Omental fat pad (tissue), 4 donors: Measurements from ENCODE around the gene C18orf63. TPM values are rescaled to one million over a fixed set of nuclear protein-coding genes. Genes with fewer than 3 reads are reported as not detected.
"Not testable (repeated sequence)": the region's sequence is repeated elsewhere in the genome, so short reads cannot be mapped to it uniquely, and the experiment has no call there.

Source experiments
- ATAC-seq: fragments of 150-250 bp; one replicate; pipeline ENCODE4 v1.9.1; 2016; ENCODE audit warnings: mild to moderate bottlenecking, moderate library complexity; ENCODE audit not compliant: low FRiP score
- DNase-seq: peaks from one replicate; pipeline ENCODE4 v3.0.0-alpha.2; 2019; ENCODE audit warnings: low spot score
- CTCF ChIP-seq, 3 donors: fragments of 450-650 bp; IDR thresholded peaks; one replicate each; pipeline ENCODE4 v1.5.1; 2016 to 2017; ENCODE audit warnings: antibody characterized with exemption in 3 of 3, mild to moderate bottlenecking in 3 of 3, moderate library complexity in 2 of 3
- total RNA-seq, 4 donors: library from RNA; depleted of rRNA; stranded (reverse); fragments of >200 nt; gene quantifications; one replicate each; pipeline ENCODE4 v1.1.0, GENCODE V29; 2016

C18orf63 gene
- total RNA-seq, 4 donors from 2014 or later = not detected

GRCh38 chr18:74281980-74282754 lies 33.5 kb upstream of the C18orf63 start:
- ATAC-seq = peak; percentile 56
- no peak for DNase-seq
- TF ChIP-seq CTCF (IDR thresholded peaks at IDR 0.05) = no peak

- ATAC-seq (no peak), DNase-seq (no peak)
- TF ChIP-seq CTCF (IDR thresholded peaks at IDR 0.05) = no peak
Observed at GRCh38 chr18:74282755-74283554, 32.7 kb upstream of the C18orf63 start.

GRCh38 chr18:74283646-74284045 lies 32.0 kb upstream of the C18orf63 start:
- no peak for ATAC-seq
- TF ChIP-seq CTCF (IDR thresholded peaks at IDR 0.05) = no peak

GRCh38 chr18:74284191-74284979 lies 31.3 kb upstream of the C18orf63 start:
- no peak for DNase-seq
- ATAC-seq = no peak
- TF ChIP-seq CTCF (IDR thresholded peaks at IDR 0.05) = no peak

More at GRCh38 chr18:74283646-74284045, 32.0 kb upstream of the C18orf63 start:
- no peak for DNase-seq

GRCh38 chr18:74284980-74285355 lies 30.7 kb upstream of the C18orf63 start:
- TF ChIP-seq CTCF (IDR thresholded peaks at IDR 0.05) = no peak
- DNase-seq = no peak
- ATAC-seq = no peak

GRCh38 chr18:74285583-74285982 lies 30.1 kb upstream of the C18orf63 start:
- not testable (repeated sequence) for ATAC-seq

More at GRCh38 chr18:74285583-74285982, 30.1 kb upstream of the C18orf63 start:
- DNase-seq = not testable (repeated sequence)
